GM19324 (cell line): ENCODE results near the gene LTA4H.

Experiments
- ATAC-seq: cut with Tn5 transposase; IDR thresholded peaks from one replicate; pipeline ENCODE4 v1.9.1; 2021; ENCODE audit warnings: mild to moderate bottlenecking, moderate library complexity; ENCODE audit not compliant: unreplicated experiment, low FRiP score

LTA4H gene

DNA sequence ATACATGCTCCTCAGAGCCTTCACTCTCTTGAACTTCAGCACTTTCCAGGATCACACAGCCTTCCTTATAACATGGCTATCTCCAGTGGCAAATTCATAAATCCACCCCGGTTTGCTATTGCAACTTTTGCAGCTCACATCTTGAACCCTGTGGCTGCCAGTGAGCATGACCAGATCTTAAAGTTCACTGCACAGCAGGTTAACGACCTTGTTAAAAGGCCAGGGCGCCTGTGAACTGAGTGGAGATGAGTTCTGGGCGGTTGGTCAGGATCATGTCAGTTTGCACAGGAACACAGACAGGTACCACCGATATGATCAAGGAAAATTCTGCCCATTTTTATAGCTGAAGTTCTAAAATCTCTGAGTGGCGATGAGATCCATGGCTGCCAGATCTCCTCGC, 24.7 kb upstream of the LTA4H start:
- ATAC-seq: no peak

DNA sequence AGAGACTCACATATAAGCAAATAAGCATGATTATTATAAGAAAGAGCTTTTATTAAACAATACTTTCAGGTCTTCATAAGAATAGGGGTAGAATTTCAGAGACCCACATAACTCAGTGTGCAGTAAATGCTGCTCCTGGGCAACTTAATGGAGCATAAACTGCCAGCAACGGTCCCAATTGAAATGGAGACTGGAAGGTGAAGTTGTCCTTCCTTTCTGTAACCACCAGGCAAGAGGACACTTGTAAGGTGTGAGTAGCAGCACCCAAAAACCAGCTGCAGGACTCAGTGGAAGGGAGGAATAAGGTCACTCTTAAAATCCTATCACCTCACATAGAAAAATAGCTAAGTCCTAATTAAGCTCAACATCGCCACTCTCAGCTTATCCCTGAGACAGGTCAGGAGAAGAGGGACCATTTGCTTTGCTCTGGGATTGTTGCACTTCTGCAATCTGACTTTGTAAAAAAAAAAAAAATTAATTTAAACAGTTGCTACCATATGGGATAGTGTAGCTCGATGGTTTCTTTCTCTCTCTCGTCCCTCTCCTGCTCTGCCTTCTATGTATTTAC, 22.7 kb upstream of the LTA4H start:
- no peak for ATAC-seq

DNA sequence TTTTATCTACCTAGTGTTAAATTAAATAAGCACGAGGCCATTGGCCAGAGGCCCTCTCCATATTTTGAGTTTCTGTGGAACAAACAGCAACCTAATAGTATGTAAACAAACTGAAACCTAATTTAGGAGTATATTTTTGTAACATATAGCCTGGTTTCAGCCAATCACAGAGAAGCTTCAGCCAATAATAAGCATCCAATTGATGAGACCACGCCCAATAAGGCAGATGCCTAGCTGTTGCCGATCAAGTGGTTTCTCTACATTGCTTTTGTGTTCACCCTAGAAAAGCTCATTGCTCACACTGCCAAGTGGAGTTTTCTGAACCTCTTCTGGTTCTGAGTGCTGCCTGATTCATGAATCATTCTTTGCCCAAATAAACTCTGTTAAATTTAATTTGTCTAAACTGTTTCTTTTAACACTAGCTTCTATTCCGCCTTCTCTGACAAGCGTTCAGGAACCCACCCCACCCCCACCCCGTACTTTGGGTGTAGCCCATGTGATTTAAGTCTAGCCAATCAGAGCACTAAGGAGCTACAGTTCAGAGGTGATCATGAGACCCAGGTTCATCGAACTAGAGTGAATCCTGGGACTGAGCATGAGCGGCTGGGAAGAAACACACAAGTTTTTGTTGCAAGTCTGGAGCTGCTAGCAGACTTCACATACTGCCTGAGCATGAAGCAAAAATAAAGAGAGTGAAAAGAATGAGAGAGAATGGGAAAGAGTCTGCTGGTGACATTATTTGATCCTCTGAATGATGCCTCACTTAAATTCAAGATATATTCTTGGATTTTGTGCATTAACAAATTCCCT, 21.5 kb upstream of the LTA4H start:
- no peak for ATAC-seq

DNA sequence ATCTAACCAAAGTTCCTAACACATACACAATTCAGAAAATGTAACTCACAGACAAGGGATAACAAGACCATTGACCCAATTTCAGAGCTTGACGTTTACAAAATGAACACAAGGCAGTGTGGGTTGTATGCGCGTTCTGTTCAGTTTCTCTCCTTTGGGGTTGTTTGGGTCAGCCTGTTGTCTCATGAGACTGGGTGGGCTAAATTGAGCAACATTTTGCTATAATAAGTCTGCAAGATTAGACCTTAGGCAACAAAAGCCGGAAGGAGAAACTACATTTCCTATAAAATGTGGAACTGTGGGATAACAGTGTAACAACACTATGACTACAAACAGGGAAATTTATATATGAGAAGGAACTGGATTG, 18.8 kb upstream of the LTA4H start:
- no peak for ATAC-seq

DNA sequence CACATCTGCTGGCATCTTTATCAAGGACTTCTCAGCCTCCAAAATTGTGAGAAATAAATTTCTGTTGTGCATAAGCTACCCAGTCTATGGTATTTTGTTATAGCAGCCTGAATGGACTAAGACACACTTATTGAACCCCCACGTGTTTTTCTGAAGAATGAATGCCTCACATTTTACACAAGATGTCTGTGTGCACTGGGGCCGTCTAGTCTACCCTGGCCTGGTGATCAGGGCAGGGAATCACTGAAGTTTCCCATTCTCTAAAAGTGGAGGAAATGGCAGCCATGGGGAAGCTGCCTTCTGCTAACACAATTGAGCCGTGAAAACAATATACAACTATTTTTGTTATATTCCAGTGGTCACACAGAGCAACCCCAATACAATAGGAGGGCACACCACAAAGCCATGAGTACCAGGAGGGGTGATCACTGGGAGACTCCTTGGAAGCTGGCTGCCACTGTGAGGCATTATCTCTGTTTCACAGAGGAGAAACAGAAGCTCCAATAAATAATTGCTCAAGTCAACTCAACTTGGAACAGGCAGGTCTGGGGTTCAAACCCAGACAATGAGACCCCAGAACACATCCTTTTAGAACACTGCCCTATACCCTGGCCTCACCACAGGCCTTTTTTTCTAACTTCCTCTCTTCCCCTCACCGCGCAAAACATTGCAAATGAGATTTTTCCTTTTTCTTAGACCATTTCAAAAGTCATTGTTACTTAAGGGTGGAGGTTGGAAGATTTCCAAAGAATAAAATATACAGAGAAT, 18.3 kb upstream of the LTA4H start:
- ATAC-seq: no peak

DNA sequence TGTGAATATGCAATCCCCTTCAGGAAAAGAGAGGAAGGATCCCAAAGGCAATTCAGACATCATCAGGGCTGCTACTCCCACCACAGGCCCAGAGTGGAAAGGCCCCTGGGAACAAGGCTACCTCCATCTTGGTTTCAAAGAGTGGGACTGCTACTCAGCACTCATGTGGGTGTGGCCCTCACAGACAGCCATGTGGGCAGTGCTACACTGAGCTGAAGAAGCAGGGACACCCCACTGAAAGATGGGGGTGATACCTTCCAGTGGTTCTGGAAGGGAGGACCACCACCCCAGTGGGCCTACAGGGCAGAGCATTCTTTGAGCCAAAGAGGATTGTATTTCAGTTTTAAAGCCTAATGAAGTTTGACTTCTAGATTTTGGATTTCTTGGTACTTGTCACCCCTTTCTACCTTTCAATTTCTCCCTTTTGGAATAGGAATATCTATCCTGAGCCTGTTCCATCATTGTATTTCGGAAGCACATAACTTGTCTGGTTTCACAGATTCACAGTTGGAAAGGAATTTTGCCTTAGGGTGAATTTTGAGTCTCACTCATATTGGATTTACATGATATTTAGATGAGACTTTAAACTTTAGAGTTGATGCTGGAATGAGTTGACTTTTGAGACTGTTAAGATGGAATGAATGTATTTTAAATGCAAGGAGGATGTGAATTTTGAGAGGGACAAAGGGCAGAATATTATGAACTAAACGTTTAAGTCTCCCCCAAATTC, 16.5 kb upstream of the LTA4H start:
- no peak for ATAC-seq

DNA sequence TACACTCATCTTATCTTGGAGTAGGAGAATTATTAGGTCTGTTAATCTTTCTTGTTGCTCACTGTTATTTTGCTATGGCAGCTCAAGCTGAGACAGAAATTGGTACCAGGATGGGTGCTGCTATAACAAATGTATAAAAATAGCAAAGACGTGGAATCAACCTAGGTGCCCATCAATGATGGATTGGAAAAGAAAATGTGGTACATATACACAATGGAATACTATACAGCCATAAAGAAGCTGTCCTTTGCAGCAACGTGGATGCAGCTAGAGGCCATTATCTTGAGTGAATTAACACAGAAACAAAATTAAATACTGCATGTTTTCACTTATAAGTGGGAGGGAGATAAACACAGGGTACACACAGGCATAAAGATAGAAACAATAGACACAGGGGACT, 14.8 kb upstream of the LTA4H start:
- ATAC-seq: no peak

DNA sequence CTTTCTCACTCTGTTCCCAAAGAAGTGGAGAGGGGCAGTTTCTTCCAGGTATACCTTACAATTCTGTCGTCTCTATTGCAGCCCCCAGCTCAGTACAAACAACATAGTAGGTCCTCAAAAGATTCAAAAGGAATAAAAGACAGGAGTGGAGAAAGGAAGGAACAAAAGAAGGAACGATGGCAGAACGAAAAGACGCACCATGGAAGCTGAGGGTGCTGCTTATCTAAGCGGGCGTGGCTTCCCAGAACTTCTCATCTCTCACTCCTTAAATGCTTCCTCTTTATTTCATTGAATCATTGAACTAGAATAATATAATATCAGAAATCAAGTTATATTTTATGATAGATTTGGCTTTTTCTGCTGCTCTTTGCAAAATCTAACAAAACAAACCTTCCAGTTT, 13.7 kb upstream of the LTA4H start:
- ATAC-seq: no peak

DNA sequence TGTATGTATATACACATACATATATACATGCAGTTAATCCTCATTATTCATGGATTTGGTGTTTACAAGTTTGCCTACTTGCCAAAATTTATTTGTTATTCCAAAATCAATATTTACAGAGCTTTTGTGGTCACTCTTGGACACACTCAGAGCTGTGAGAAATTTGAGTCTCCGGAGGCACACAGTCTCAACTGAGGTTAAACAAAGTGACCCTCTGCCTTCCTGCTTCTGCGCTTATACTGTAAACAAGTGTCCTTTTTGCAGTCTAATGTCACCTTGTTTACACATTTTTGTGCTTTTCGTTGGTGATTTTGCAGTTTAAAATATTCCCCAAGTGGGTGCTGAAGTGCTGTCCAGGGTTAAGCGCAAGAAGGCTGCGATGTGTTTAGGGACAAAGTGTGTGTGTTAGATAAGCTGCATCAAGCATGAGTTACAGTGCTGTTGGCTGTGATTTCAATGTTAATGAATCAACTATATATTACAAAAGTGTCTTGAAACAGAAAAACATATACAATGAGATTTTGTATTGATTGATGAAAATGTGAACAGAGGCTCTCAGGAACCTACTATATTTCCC, 13.1 kb upstream of the LTA4H start:
- ATAC-seq: no peak

DNA sequence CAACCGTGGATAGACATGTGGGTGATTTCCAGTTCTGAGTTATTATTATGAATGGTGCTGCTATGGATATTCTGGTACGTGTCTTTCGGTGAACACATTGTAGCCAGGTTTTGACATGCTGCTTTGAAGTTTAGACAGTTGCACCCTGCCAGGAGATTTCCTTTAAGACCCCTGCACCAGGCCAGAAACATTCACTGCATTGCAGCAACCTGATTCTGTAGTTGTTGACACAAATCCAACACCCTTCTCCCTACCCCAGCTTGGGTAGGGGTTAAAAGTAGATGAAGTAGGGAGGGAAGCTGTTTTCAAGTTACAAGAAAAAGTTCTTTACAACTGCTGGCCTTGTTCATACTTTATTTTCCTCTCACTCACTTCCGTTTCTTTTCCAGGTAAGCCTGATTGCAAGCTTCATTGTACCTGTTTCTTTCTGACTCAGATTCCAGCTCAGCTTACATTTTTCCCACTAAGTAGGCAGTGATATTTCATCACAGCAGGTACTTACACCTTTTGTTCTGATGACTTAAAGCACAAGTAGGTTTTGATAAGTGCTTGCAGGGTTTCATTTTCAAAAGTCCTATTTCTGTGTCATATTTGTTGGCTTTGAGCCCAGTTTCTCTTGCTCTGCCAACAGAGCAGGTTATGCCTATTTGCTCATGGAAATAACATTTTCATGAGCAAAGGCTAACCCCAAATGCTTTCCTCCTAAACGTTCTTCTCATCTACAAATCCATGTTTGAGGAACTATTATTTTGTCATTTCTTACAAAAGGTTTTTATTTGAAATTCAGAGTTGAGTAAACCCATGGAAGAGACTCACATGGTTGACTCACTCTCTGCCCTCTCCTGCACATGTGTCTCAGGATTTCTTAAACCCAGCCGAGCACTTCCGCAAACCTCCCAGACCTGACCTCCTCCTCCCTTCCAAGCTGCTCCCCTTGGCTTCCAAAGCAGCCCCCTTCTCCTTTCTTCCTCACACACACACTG, 12.1 kb upstream of the LTA4H start:
- ATAC-seq: peak; percentile 79

DNA sequence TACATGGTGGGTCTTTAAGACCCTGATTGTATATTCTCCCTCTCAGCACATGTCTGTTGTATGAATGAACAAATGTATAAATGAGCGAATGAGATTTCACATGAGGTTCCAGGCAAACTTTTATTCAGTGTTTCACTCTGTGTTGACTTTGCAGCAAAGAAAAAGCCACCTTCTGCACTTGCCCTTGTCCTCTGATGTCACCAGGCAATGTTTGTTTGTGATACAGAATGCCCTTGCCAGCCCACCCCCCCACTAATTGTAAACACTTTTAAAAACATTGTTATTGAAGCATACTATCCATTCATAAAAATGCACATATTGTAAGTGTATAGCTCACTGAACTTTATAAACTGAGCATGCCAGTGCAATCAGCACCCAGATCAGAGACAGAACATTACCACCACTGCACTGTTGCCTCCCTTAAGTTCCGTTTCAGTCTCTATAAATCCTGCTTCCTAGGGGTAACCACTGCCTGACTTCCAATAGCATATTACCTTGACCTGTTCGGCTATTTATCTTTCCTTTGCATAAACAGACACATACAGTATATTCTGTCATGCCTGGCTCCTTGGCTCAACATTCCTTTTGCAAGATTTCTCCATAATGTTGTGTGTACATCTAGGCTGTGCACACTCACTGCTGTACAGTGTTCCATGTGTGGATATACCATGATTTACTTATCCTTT, 11.3 kb upstream of the LTA4H start:
- ATAC-seq: peak; percentile 3

DNA sequence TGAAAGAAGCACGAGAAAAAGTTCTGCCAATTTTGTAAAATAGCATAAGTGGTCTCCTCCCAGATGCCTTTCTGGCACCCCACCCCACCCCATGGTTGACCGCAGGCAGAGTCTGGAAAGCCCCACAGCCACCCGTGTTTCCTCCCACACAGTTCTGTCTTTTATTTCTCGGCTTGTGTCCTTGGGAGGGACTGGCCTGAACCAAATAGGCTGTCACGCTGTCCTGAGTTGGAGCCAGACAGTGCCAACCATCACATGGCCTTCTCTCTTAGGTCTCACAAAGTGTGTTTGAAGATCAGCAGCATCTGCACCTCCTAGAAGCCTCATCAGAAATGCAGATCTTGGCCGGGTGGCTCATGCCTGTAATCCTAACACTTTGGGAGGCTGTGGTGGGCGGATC, 10.2 kb upstream of the LTA4H start:
- no peak for ATAC-seq

DNA sequence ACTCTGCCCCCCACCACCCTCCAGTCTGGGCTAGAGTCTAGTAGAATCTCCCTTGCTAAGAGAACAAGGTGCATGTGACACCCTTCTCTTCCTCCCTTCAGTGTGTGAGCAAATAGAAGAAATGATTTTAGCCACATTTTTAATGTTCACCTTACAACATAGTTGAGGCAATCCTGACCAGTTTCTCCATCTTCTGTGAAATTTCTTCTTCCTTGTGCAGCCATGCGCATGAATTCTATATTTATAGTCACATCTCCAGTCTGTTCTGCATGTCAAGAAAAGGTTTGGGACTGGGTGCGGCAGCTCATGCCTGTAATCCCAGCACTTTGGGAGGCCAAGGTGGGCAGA, 9.5 kb upstream of the LTA4H start:
- no peak for ATAC-seq

DNA sequence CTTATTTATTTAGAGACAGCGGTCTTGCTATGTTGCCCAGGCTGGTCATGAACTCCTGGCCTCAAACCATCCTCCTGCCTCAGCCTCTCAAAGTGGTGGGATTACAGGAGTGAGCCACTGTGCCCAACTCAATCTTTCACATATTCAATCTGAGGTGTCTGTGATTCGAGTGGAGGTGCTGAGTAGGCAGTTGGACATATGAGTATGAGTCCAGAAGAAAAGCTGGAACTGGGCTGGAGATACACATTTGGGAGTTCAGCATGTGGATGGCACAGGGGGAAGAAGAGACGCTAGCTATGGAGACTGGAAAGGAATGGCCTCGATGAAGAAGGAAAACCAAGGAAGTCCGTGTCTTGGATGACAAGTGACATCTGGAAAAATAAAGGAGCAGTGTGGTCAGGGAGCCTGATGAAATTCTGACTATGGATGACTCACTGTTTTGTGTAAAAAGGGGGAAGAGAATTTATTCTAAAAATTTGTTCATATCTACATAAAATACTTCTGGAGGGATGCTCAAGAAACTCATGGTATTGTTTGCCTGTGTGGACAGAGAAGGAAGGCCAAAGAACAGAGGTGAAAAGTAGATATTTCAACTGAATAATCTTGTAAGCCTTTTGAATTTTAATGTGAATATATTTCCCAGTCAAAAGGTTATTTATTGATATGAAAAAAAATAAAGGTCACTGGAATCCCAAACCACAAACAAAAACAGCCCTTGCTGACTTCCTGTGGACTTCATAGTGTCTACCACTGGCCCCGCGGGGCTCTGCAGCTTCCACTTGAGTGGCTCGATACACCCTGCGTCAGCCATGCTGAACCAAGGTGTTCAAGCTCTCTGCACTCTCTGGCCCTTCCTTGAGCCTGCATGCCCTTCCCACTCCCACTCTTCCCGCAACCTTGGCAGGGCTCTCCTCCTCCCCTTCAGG, 8.9 kb upstream of the LTA4H start:
- no peak for ATAC-seq

DNA sequence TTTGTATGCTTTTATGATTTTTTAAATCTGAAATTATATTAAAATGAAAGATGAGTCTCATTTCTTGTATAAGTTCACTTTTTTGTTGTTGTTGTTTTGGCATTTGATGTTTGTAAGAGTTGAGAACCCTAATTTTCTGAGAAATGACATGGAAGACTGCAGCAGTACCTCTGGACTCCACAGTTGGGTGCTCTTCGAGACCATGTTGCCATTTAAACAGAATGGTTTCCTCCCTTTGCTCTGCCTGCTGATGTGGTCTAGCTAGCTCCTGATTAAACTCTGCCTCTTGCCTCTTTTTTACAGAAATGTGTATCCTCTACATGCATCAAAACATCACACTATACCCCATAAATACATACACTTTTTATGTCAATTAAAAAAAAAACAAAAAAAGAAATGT, 5.8 kb upstream of the LTA4H start:
- no peak for ATAC-seq

DNA sequence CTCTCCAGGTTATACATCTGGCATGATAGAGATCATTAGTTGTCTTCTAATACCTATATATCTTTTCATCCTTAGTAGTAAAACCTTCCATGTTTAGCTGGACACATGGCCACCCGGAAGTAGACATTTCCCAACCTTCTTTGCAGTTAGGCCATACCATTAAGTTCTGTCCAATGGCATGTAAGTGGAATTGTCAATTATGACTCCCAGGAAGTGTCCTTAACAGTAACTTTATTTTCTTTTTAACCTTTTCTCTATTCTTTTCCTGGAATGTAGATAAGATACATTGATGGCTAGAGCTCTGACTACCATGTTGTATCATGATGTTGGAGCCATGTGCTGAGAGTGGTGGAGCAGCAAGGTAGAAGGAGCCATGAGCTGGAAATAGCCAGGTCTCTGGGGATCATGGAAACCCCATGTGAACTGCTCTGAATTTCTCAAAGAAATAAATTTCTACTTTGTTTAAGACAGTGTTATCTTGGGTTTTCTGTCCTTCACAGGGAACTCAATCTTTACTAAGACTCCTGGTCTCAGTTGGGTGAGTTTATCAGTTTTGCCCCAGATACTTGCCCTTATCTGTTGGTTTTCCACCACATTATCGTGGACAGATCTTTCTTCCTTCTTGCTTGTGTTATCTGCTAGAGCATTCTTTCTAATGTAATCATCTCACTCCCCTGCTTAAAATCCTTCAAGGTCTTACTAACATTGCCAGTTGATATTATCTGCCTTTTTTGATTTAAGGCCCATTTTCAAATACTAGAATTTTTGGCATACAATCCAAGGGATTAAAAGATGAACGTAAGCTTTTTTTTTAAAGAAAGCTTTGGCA, 5.1 kb upstream of the LTA4H start:
- ATAC-seq: no peak

DNA sequence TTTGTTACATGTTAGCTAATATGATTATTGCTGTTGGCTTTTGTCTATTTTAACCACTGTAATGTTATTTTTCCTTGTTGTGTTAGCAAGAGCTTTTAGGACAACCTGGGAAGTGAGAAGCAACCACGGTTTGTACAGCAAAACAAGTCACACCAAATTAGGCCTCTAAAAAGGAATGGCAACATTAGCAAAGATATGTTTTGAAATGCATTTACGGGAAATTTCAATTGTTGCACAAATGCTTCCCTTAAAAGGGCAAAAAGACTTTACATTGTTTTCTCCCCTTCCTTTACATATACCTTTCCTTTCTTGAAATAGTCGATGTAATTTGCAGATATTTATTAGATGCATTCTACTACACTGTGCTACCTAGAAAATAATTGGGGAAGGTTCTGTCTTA, 4.1 kb upstream of the LTA4H start:
- no peak for ATAC-seq
